Measurements from ENCODE around the gene HSD17B3.

Gene HSD17B3

GRCh38 chr9:96232164-96232538 lies 69.8 kb downstream of the HSD17B3 start:
- DNase-seq = no peak

- DNase-seq = no peak
Measured at GRCh38 chr9:96230002-96230401, 72.0 kb downstream of the HSD17B3 start.

- DNase-seq = no peak
Measured at GRCh38 chr9:96222132-96222531, 79.8 kb downstream of the HSD17B3 start.

- DNase-seq = no peak
Measured at GRCh38 chr9:96219900-96220257, 82.1 kb downstream of the HSD17B3 start.

- DNase-seq = peak; percentile 27
Measured at GRCh38 chr9:96219026-96219899, 82.7 kb downstream of the HSD17B3 start.

GRCh38 chr9:96217754-96218693 lies 84.0 kb downstream of the HSD17B3 start:
- peak; percentile 67 for DNase-seq

- no peak for DNase-seq
Measured at GRCh38 chr9:96217294-96217707, 84.7 kb downstream of the HSD17B3 start.

- no peak for DNase-seq
Measured at GRCh38 chr9:96216583-96216982, 85.4 kb downstream of the HSD17B3 start.

GRCh38 chr9:96215841-96216240 lies 86.1 kb downstream of the HSD17B3 start:
- DNase-seq = no peak

- no peak for DNase-seq
Measured at GRCh38 chr9:96214635-96215034, 87.3 kb downstream of the HSD17B3 start.

GRCh38 chr9:96209407-96210271 lies 92.3 kb downstream of the HSD17B3 start:
- DNase-seq = no peak

GRCh38 chr9:96206156-96206751 lies 95.7 kb downstream of the HSD17B3 start:
- no peak for DNase-seq

- no peak for DNase-seq
Measured at GRCh38 chr9:96204853-96205252, 97.1 kb downstream of the HSD17B3 start.

- no peak for DNase-seq
Measured at GRCh38 chr9:96203867-96204501, 98.0 kb downstream of the HSD17B3 start.

GRCh38 chr9:96202971-96203780 lies 98.8 kb downstream of the HSD17B3 start:
- DNase-seq = no peak

- no peak for DNase-seq
Measured at GRCh38 chr9:96201140-96201539, 100.8 kb downstream of the HSD17B3 start.

- no peak for DNase-seq
Measured at GRCh38 chr9:96199006-96199405, 103.0 kb downstream of the HSD17B3 start.

GRCh38 chr9:96195541-96195940 lies 106.4 kb downstream of the HSD17B3 start:
- no peak for DNase-seq

- no peak for DNase-seq
Measured at GRCh38 chr9:96193236-96193755, 108.7 kb downstream of the HSD17B3 start.

GRCh38 chr9:96192710-96193109 lies 109.3 kb downstream of the HSD17B3 start:
- DNase-seq = no peak

- no peak for DNase-seq
Measured at GRCh38 chr9:96189995-96190394, 112.0 kb downstream of the HSD17B3 start.
